K562 (cell line): ENCODE results near the gene MRAP2.

Experiments used
- EZH2 ChIP-seq: IDR thresholded peaks from 2 replicates; pipeline ENCODE4 v1.6.1; 2012; ENCODE audit warnings: low read depth, mild to moderate bottlenecking, inconsistent platforms, low read length, borderline replicate concordance
- FOXP4 ChIP-seq: sonication (generic); formaldehyde crosslinking; IDR thresholded peaks from 2 replicates; pipeline ENCODE4 v1.8.0; 2022; ENCODE audit warnings: mild to moderate bottlenecking, missing genetic modification reagents, borderline replicate concordance
- KAT7 ChIP-seq: sonication (generic); formaldehyde crosslinking; IDR thresholded peaks from 2 replicates; pipeline ENCODE4 v1.8.0; 2022; ENCODE audit warnings: missing genetic modification reagents, mild to moderate bottlenecking, borderline replicate concordance
- MBD1 ChIP-seq: fragments of 250-450 bp; sonication (Bioruptor Pico); IDR thresholded peaks from 2 replicates; pipeline ENCODE4 v1.8.0; 2022; ENCODE audit warnings: inconsistent platforms
- PML ChIP-seq: IDR thresholded peaks from 2 replicates; pipeline ENCODE4 v1.6.1; 2012; ENCODE audit warnings: low read length, inconsistent platforms
- POLR2A ChIP-seq: fragments of 450-650 bp; conservative IDR thresholded peaks from 2 replicates; pipeline ENCODE4 v1.6.1; 2016
- ZNF175 ChIP-seq: fragments of 200-800 bp; sonication (Bioruptor generic); IDR thresholded peaks from 2 replicates; pipeline ENCODE4 v1.6.1; 2016; ENCODE audit warnings: low read depth, mild to moderate bottlenecking, missing genetic modification characterization, missing compliant biosample characterization

GRCh38 chr6:84082689-84083265 is 49.2 kb downstream of the MRAP2 start:
- TF ChIP-seq KAT7 (CRISPR knock-in tag) (no peak), POLR2A (no peak), PML (no peak), ZNF175 (no peak), FOXP4 (CRISPR knock-in tag) (no peak), EZH2 (no peak), MBD1 (CRISPR knock-in tag) (no peak)
